Adipocyte (in vitro differentiated cells): ENCODE results near the gene CASP8AP2.
"Not testable (repeated sequence)": the region's sequence is repeated elsewhere in the genome, so short reads cannot be mapped to it uniquely, and the experiment has no call there.

Source experiments
- DNase-seq: peaks from one replicate; pipeline ENCODE4 v3.0.0-alpha.2; 2015; ENCODE audit warnings: low read depth
- H3K27me3 ChIP-seq: replicated peaks from 2 replicates; pipeline ENCODE4 v1.7.0; 2013; ENCODE audit warnings: mild to moderate bottlenecking, low read length, moderate library complexity; ENCODE audit not compliant: control insufficient read depth, insufficient read depth
- H3K36me3 ChIP-seq: 2 replicates; pipeline ENCODE4 v1.7.0; 2013; ENCODE audit warnings: low read length, mild to moderate bottlenecking, moderate library complexity; ENCODE audit not compliant: control insufficient read depth, insufficient read depth, severe bottlenecking
- H3K4me1 ChIP-seq: 2 replicates; pipeline ENCODE4 v1.7.0; 2013; ENCODE audit warnings: mild to moderate bottlenecking, low read length, moderate library complexity; ENCODE audit not compliant: control insufficient read depth, insufficient read depth
- H3K4me3 ChIP-seq: 2 replicates; pipeline ENCODE4 v1.7.0; 2013; ENCODE audit warnings: mild to moderate bottlenecking, low read length, moderate library complexity
- H3K9ac ChIP-seq: 2 replicates; pipeline ENCODE4 v1.7.0; 2013; ENCODE audit warnings: mild to moderate bottlenecking, low read length, moderate library complexity
- H3K9me3 ChIP-seq: 2 replicates; pipeline ENCODE4 v1.7.0; 2013; ENCODE audit warnings: mild to moderate bottlenecking, low read length, moderate library complexity; ENCODE audit not compliant: control insufficient read depth

The CASP8AP2 gene

DNA sequence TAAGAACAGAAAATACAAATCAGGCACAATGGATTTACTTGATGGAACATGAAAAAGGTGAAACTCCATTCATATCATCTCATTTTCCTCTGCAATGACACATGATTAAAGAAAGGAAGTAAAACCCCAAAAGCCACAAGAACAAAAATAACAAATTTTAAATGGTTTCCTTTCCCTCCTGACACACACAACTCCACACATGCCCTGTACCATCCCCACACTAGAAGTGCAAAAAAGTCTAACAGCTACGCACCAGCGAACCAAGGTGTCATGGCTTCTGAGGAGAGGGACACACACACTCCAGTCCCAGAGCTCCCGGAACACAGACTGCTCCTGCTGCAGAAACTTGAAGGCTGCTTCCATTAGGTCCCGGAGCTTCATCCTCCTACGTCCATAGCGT lies 35.4 kb upstream of the CASP8AP2 start:
- Histone ChIP-seq H3K27me3 (no peaks in the 10 kb centered on the region), H3K36me3 (peaks cover 46% of the 10 kb centered on the region), H3K9ac (no peak overlapping the region), H3K4me1 (no peaks in the 10 kb centered on the region), H3K4me3 (no peak overlapping the region), H3K9me3 (no peaks in the 10 kb centered on the region)
- no peak for DNase-seq

DNA sequence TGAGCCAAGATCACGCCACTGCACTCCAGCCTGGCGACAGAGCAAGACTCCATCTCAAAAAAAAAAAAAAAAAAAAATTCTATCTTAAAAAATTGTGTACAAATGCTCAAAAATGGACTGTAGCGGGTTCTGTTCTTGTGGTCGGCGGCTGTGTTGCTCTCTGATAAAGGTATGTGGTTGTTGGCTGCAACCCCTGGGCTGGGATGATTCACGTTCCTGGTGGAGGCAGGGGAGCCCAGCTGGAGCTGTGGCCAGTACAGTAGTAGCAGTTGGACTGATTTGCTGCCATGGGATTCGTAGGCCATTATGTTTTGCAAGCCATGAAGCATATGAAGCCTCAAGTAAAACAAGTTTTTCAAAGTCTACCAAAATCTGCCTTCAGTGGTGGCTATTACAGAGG lies 32.4 kb upstream of the CASP8AP2 start:
- no peaks in the 10 kb centered on the region for H3K27me3 ChIP-seq
- no peaks in the 10 kb centered on the region for H3K4me1 ChIP-seq
- H3K9me3 ChIP-seq: no peaks in the 10 kb centered on the region
- DNase-seq: no peak
- H3K36me3 ChIP-seq: peaks cover 38% of the 10 kb centered on the region
- H3K4me3 ChIP-seq: no peak overlapping the region
- no peak overlapping the region for H3K9ac ChIP-seq

DNA sequence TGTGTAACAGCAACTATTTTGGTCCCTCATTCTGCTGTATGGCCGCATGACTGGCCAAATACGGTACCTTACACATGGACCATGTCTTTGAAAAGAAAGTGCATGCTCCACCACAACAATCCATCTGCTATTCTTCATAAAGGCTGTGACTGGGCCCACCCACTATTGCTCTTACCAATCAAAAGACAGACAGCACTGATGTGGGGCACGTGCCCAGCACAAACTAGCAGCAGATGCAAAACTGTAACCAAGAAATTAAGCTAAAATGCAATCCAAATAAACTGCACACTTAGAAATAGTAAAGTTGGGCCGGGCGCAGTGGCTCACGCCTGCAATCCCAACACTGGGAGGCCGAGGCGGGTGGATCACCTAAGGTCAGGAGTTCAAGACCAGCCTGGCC lies 30.6 kb upstream of the CASP8AP2 start:
- Histone ChIP-seq H3K36me3 (peaks cover 28% of the 10 kb centered on the region), H3K27me3 (no peaks in the 10 kb centered on the region), H3K9me3 (no peaks in the 10 kb centered on the region), H3K9ac (no peak overlapping the region), H3K4me3 (no peak overlapping the region), H3K4me1 (no peaks in the 10 kb centered on the region)
- no peak for DNase-seq

DNA sequence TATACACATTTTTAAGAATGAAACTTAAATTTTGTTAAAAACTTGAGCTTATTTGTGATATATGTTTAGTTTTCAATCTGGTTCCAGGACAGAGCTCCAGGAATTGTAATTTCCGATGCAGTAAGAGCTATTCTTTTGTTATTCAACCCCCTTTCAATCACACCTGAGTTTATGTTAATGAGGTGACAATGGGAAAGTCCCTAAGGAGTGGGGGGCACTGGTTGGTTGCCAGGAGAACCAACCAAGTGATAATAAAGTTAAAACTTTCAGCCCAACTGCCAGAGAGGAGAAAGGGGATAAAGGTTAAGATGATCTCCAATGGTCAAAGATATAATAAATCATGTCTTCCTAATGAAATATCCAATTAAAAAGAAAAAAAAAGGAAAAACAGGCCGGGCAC lies 29.9 kb upstream of the CASP8AP2 start:
- Histone ChIP-seq H3K4me1 (no peaks in the 10 kb centered on the region), H3K9ac (no peak overlapping the region), H3K9me3 (no peaks in the 10 kb centered on the region), H3K27me3 (no peaks in the 10 kb centered on the region), H3K4me3 (no peak overlapping the region), H3K36me3 (peaks cover 23% of the 10 kb centered on the region)
- DNase-seq: no peak

DNA sequence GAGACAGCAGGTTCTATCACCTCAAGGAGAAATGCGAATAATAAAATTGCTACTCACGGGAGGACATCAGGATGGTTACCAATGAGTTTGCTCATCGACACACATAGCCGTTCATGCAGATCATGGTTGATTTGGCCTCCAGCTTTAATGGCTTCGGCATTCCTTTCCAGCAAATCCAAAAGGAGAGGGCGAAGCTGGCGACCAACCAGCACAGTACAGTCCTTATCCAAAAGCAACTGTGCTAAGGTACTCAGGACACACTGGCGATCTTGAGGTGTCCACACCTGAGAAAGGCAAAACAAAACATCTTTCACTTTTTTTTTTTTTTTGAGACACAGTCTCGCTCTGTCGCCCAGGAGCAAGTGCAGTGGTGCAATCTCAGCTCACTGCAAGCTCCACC lies 26.4 kb upstream of the CASP8AP2 start:
- Histone ChIP-seq H3K9me3 (no peaks in the 10 kb centered on the region), H3K36me3 (peaks cover 23% of the 10 kb centered on the region), H3K4me1 (no peaks in the 10 kb centered on the region), H3K27me3 (no peaks in the 10 kb centered on the region), H3K9ac (no peak overlapping the region), H3K4me3 (no peak overlapping the region)
- no peak for DNase-seq

DNA sequence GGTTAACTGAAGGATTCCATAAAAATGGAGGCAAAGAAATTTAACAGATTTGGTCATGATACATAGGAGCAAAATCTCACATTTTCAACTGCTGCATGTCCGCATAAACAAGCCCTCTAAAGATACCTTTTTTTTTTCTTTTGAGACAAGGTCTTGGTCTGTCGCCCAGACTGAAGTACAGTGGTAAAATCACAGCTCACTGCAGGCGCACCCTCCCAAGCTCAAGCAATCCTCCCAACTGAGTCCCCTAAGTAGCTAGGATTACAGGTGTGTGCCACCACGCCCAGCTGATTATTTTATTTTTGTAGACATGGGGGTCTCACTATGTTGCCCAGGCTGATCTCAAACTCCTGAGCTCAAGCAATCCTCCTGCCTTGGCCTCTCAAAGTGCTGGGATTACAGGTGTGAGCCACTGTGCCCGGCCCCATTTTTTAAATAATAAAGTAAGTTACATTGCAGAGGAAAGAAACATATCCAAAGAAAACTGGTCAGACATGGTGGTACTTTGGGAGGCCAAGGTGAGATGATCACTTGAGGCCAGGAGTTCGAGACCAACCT lies 23.8 kb upstream of the CASP8AP2 start:
- no peak for DNase-seq
- peaks cover 12% of the 10 kb centered on the region for H3K36me3 ChIP-seq
- no peak overlapping the region for H3K4me3 ChIP-seq
- no peaks in the 10 kb centered on the region for H3K9me3 ChIP-seq
- H3K4me1 ChIP-seq: no peaks in the 10 kb centered on the region
- H3K9ac ChIP-seq: no peak overlapping the region
- H3K27me3 ChIP-seq: no peaks in the 10 kb centered on the region

DNA sequence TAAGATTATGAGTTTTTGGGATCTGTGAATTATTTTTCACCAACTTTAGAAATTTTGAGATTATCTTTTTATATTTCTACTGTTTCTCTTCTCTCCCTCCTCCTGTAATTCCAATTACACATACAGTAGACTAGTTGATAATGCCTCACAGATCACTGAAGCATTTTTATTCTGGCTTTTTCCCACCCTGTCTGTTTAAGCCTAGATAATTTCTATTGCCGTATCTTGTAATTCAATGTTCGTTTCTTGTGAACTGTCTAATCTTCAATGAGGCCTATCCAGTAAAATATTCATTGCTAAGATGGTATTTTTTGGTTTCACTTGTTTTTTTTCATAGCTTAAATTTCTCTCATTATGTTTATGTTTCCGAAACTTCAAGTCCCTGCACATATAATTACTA lies 22.1 kb upstream of the CASP8AP2 start:
- H3K4me3 ChIP-seq: no peak overlapping the region
- no peak overlapping the region for H3K9ac ChIP-seq
- H3K4me1 ChIP-seq: no peaks in the 10 kb centered on the region
- H3K36me3 ChIP-seq: peaks cover 4% of the 10 kb centered on the region
- no peaks in the 10 kb centered on the region for H3K9me3 ChIP-seq
- no peaks in the 10 kb centered on the region for H3K27me3 ChIP-seq
- no peak for DNase-seq

DNA sequence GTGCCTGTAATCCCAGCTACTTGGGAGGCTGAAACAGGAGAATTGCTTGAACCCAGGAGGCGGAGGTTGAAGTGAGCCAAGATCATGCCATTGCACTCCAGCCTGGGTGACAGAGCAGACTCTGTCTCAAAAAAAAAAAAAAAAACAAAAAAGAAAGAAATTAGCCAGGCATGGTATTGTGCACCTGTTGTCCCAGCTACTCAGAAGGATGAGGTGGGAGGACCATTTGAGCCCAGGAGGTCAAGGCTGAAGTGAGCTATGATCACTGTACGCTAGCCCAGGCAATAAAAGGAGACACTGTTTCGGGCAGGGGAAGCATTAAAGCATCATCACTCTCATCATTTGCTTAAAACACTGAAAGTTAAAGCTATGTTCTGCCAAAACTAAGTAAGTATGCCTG lies 16.3 kb upstream of the CASP8AP2 start:
- not testable (repeated sequence) for H3K9me3 ChIP-seq, H3K4me3 ChIP-seq, H3K27me3 ChIP-seq, H3K36me3 ChIP-seq, H3K9ac ChIP-seq, DNase-seq
- H3K4me1 ChIP-seq: peaks cover 16% of the 10 kb centered on the region

DNA sequence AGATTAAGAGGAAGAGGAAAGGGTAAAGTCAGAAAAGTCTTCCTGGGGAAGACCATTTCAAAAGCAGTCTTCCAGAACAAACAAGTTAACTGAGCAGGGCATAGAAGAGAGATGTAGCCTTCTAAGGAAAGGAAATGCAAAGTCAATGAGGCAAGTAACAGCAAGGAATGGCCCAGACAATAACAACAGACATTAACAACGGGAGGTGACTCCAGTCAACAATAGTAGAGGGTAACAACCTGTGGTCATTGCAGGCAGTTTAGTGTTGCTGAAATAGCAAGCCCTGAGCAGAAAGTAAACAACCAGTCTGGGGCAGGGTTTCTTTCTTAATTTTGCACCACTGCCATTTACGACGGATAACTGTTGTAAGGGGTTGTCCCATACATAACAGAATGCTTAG lies 12.2 kb upstream of the CASP8AP2 start:
- DNase-seq: no peak
- H3K4me1 ChIP-seq: peaks cover 22% of the 10 kb centered on the region
- H3K36me3 ChIP-seq: no peaks in the 10 kb centered on the region
- no peaks in the 10 kb centered on the region for H3K27me3 ChIP-seq
- peak overlapping the region; percentile 50 for H3K4me3 ChIP-seq
- no peak overlapping the region for H3K9ac ChIP-seq
- H3K9me3 ChIP-seq: no peaks in the 10 kb centered on the region

DNA sequence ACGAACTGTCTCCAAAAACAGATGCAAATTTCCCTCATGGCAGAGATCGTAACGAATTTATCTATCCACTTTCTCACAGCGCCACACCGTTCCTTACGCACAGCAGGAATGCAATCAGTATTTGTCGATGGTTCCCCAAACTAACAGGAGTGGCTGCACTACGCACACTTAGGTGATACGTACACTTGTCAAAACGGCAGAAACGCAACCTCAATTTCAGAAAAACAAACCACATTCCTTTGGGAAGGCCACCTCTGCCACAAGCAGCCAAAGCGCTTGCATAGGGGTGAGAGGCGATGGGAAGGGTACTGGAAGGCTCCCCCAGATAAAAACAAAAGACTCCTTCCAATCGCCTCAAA lies 10.7 kb upstream of the CASP8AP2 start:
- peak; percentile 59 for DNase-seq
- Histone ChIP-seq H3K36me3 (no peaks in the 10 kb centered on the region), H3K4me1 (peaks cover 22% of the 10 kb centered on the region), H3K4me3 (peak overlapping the region; percentile 96), H3K9me3 (no peaks in the 10 kb centered on the region), H3K9ac (peak overlapping the region; percentile 90), H3K27me3 (no peaks in the 10 kb centered on the region)

DNA sequence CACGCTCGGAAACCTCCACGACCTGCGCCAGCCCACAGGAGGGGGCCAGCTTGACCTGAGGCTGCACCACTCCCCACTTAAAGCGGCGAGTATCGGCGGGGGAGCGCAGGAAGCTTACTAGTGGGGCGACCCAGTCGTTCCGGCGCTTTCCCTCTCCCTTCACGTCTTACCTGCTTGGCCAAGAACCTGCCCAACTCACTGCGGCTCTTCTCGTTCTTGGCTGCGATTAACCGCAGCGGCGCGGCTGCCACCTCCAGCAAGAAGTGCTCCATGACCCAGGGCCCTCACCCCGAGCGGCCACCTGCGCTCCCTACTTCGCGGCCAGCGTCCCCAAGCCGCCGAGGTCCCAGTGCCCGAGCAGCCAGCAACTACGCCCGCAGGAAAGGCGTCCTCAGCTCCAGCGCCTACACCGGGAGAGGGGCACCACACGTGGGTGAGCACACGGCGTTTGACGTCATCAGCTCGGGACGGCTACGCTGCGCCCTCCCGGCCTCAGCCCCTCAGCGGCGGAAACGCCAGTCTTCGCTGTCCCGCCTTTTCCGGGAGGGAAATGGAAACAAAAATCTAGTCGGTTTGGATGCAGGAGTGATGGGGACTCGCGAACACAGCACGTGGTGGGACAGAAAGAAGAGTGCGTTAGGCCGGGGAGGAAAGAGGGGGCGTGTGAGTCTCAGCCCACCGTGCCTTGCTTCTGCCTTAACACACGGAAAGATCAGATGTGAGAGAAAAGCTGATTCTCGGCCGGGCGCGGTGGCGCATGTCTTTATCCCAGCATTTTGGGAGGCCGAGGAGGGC lies 10.1 kb upstream of the CASP8AP2 start, which contains the start of gene MDN1:
Gene MDN1 (minus strand): TSS at position 459 of the 795 bp plus-strand sequence. CDS start 187 bp downstream, at position 272.
- no peaks in the 10 kb centered on the region for H3K9me3 ChIP-seq
- peak within 1 kb of the TSS; percentile 90 for H3K9ac ChIP-seq

More for the DNA sequence above, 10.1 kb upstream of the CASP8AP2 start, which contains the start of gene MDN1:
- Histone ChIP-seq H3K36me3 (no peaks in the 10 kb centered on the region), H3K4me3 (peak within 1 kb of the TSS; percentile 96), H3K4me1 (peaks cover 22% of the 10 kb centered on the region), H3K27me3 (no peaks in the 10 kb centered on the region)
- peak; percentile 99 for DNase-seq
